DND-41 (cell line): ENCODE data around the gene TARDBP.
"Not testable (repeated sequence)": the region's sequence is repeated elsewhere in the genome, so short reads cannot be mapped to it uniquely, and the experiment has no call there.

Experiments
- ATAC-seq: fragments of 200-7000 bp; cut with Tn5 transposase; 3 replicates; pipeline ENCODE4 v1.9.1; 2021; ENCODE audit warnings: low read depth; ENCODE audit not compliant: insufficient read depth
- DNase-seq: peaks from one replicate; pipeline ENCODE4 v3.0.0-alpha.2; 2020
- H2AFZ ChIP-seq: 2 replicates; pipeline ENCODE4 v1.6.0; 2012; ENCODE audit warnings: low read depth, low read length
- H3K27ac ChIP-seq: 2 replicates; pipeline ENCODE4 v1.5.1; 2012; ENCODE audit warnings: low read length, inconsistent platforms
- H3K27me3 ChIP-seq: fragments of 200-600 bp; sonication (generic); 2 replicates; pipeline ENCODE4 v1.6.0; 2012; ENCODE audit warnings: low read length, mild to moderate bottlenecking, inconsistent platforms; ENCODE audit not compliant: insufficient read depth, poor library complexity
- H3K36me3 ChIP-seq: 2 replicates; pipeline ENCODE4 v1.5.1; 2012; ENCODE audit warnings: low read length, inconsistent platforms; ENCODE audit not compliant: insufficient read depth
- H3K4me1 ChIP-seq: 2 replicates; pipeline ENCODE4 v1.5.1; 2012; ENCODE audit warnings: mild to moderate bottlenecking, low read length; ENCODE audit not compliant: insufficient read depth
- H3K4me2 ChIP-seq: 2 replicates; pipeline ENCODE4 v1.6.0; 2012; ENCODE audit warnings: mild to moderate bottlenecking, moderate library complexity, low read length, inconsistent platforms; ENCODE audit not compliant: insufficient read depth
- H3K4me3 ChIP-seq, 2 experiments: fragments of 200-600 bp in 1 of 2; shearing (Covaris generic) in 1 of 2; 2 replicates each; pipeline ENCODE4 v1.5.1; 2012 to 2016; ENCODE audit warnings: inconsistent platforms in 2 of 2, low read length in 2 of 2, mild to moderate bottlenecking in 2 of 2, low read depth in 1 of 2, moderate library complexity in 1 of 2
- H3K79me2 ChIP-seq: 2 replicates; pipeline ENCODE4 v1.6.0; 2012; ENCODE audit warnings: low read length, inconsistent platforms; ENCODE audit not compliant: insufficient read depth
- H3K9ac ChIP-seq: 2 replicates; pipeline ENCODE4 v1.6.0; 2012; ENCODE audit warnings: low read depth, mild to moderate bottlenecking, inconsistent platforms, low read length, moderate library complexity
- H3K9me3 ChIP-seq: 2 replicates; pipeline ENCODE4 v1.5.1; 2012; ENCODE audit warnings: low read length, moderate library complexity, mild to moderate bottlenecking, inconsistent platforms; ENCODE audit not compliant: insufficient read depth, severe bottlenecking
- H4K20me1 ChIP-seq: 2 replicates; pipeline ENCODE4 v1.6.0; 2012; ENCODE audit warnings: low read length; ENCODE audit not compliant: insufficient read depth
- EZH2 ChIP-seq: IDR thresholded peaks from 3 replicates; pipeline ENCODE4 v1.6.1; 2012; ENCODE audit warnings: borderline replicate concordance, low read depth, mild to moderate bottlenecking, moderate library complexity, low read length, inconsistent platforms; ENCODE audit not compliant: severe bottlenecking
- TF ChIP-seq, protein P1 (sequence below): IDR thresholded peaks from 2 replicates; pipeline ENCODE4 v1.5.1; 2012; ENCODE audit warnings: borderline replicate concordance, low read length, moderate library complexity, mild to moderate bottlenecking; ENCODE audit not compliant: poor library complexity, severe bottlenecking; ENCODE audit errors: extremely low read depth

The TARDBP gene

DNA sequence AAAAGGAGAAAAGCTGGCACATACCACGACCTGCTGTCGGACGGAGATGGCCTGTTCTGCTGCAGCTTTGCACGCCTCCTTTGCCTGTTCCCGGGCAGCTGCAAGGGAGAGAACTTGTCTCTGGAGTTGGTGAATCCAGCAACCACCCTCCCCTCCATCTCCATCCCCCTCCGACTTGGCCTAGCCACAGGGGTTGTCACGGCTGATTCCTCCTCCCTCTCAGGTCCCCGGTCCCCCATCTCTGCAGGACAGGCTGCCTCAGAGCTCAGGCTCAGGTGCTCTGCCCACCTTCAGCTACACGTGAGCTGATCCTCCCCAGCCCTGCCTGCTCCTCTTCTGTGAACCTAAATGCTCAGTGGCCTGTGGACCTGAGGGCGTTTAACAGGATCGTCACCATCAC lies 58.4 kb downstream of the TARDBP start:
- Histone ChIP-seq H3K36me3 (peaks cover 87% of the 10 kb centered on the region), H2AFZ (no peak overlapping the region), H3K27me3 (no peaks in the 10 kb centered on the region), H3K4me2 (no peak overlapping the region), H3K79me2 (no peaks in the 10 kb centered on the region), H4K20me1 (peaks cover 5% of the 10 kb centered on the region), H3K9ac (no peak overlapping the region), H3K9me3 (no peaks in the 10 kb centered on the region), H3K4me1 (no peaks in the 10 kb centered on the region), H3K27ac (no peak overlapping the region), H3K4me3 (no peak overlapping the region)
- DNase-seq, result no peak
- ATAC-seq, result no peak
- no peak for TF ChIP-seq EZH2
- TF ChIP-seq, protein P1, sequence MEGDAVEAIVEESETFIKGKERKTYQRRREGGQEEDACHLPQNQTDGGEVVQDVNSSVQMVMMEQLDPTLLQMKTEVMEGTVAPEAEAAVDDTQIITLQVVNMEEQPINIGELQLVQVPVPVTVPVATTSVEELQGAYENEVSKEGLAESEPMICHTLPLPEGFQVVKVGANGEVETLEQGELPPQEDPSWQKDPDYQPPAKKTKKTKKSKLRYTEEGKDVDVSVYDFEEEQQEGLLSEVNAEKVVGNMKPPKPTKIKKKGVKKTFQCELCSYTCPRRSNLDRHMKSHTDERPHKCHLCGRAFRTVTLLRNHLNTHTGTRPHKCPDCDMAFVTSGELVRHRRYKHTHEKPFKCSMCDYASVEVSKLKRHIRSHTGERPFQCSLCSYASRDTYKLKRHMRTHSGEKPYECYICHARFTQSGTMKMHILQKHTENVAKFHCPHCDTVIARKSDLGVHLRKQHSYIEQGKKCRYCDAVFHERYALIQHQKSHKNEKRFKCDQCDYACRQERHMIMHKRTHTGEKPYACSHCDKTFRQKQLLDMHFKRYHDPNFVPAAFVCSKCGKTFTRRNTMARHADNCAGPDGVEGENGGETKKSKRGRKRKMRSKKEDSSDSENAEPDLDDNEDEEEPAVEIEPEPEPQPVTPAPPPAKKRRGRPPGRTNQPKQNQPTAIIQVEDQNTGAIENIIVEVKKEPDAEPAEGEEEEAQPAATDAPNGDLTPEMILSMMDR, result no peak

- H3K4me3 ChIP-seq, result no peak overlapping the region
- ATAC-seq, result no peak
- peaks cover 87% of the 10 kb centered on the region for H3K36me3 ChIP-seq
- no peak for DNase-seq
- TF ChIP-seq, protein P1, result no peak
- TF ChIP-seq EZH2, result no peak
- no peaks in the 10 kb centered on the region for H3K9me3 ChIP-seq
- no peaks in the 10 kb centered on the region for H3K79me2 ChIP-seq
- H3K9ac ChIP-seq, result no peak overlapping the region
- peaks cover 5% of the 10 kb centered on the region for H4K20me1 ChIP-seq
- H3K27me3 ChIP-seq, result no peaks in the 10 kb centered on the region
- H3K4me2 ChIP-seq, result no peak overlapping the region
- H3K4me1 ChIP-seq, result no peaks in the 10 kb centered on the region
- no peak overlapping the region for H3K27ac ChIP-seq
- H2AFZ ChIP-seq, result no peak overlapping the region
Measured at GRCh38 chr1:11071463-11072215, 59.2 kb downstream of the TARDBP start.

GRCh38 chr1:11072216-11072917 lies 59.9 kb downstream of the TARDBP start:
- Histone ChIP-seq H3K9ac (no peak overlapping the region), H3K27me3 (no peaks in the 10 kb centered on the region), H2AFZ (no peak overlapping the region), H3K27ac (no peak overlapping the region), H3K36me3 (peaks cover 90% of the 10 kb centered on the region), H4K20me1 (peaks cover 5% of the 10 kb centered on the region), H3K4me2 (no peak overlapping the region), H3K4me3 (no peak overlapping the region), H3K79me2 (no peaks in the 10 kb centered on the region), H3K9me3 (no peaks in the 10 kb centered on the region), H3K4me1 (no peaks in the 10 kb centered on the region)
- TF ChIP-seq, protein P1, result no peak
- no peak for TF ChIP-seq EZH2
- ATAC-seq (no peak), DNase-seq (no peak)

- H4K20me1 ChIP-seq, H3K9ac ChIP-seq, ATAC-seq, DNase-seq, H3K9me3 ChIP-seq, H3K4me3 ChIP-seq, H3K4me2 ChIP-seq, H3K4me1 ChIP-seq, H2AFZ ChIP-seq, H3K79me2 ChIP-seq, H3K27ac ChIP-seq, H3K27me3 ChIP-seq: not testable (repeated sequence)
- H3K36me3 ChIP-seq, result peaks cover 88% of the 10 kb centered on the region
Measured at GRCh38 chr1:11073398-11073797, 60.9 kb downstream of the TARDBP start.
